Calu3 (cell line): ENCODE measurements around the gene UCN3. TPM values are rescaled to one million over a fixed set of nuclear protein-coding genes. Genes with fewer than 3 reads are reported as not detected.

ENCODE experiments used
- BruUV-seq: library from RNA; stranded (reverse); fragments of 400-500 nt; replicated peaks from 2 replicates; lab custom pipeline; 2021; lab: Mats Ljungman, UMichigan
- CTCF ChIA-PET: fragments of 300-600 bp; sonication (Branson Sonifier 250); formaldehyde crosslinking; loops from one replicate; lab custom pipeline; 2022; ENCODE audit warnings: antibody characterized with exemption; lab: Charles Lee
- DNase-seq: peaks from one replicate; pipeline ENCODE4 v3.0.0; 2022
- H3K27ac Mint-ChIP-seq: one replicate; pipeline ENCODE4 v1.8.0; 2022; ENCODE audit warnings: mixed read lengths; ENCODE audit not compliant: unreplicated experiment
- H3K27me3 Mint-ChIP-seq: one replicate; pipeline ENCODE4 v1.8.0; 2022; ENCODE audit warnings: mixed read lengths; ENCODE audit not compliant: unreplicated experiment
- H3K36me3 Mint-ChIP-seq: one replicate; pipeline ENCODE4 v1.8.0; 2022; ENCODE audit warnings: mild to moderate bottlenecking, moderate library complexity, mixed read lengths; ENCODE audit not compliant: insufficient read depth, unreplicated experiment
- H3K4me1 Mint-ChIP-seq: one replicate; pipeline ENCODE4 v1.8.0; 2022; ENCODE audit warnings: mild to moderate bottlenecking, low read depth, mixed read lengths; ENCODE audit not compliant: unreplicated experiment
- H3K4me3 Mint-ChIP-seq: one replicate; pipeline ENCODE4 v1.8.0; 2022; ENCODE audit warnings: mild to moderate bottlenecking, low read depth, moderate library complexity, mixed read lengths; ENCODE audit not compliant: unreplicated experiment
- H3K9me3 Mint-ChIP-seq: one replicate; pipeline ENCODE4 v1.8.0; 2022; ENCODE audit warnings: low read depth, mixed read lengths; ENCODE audit not compliant: unreplicated experiment
- CTCF ChIP-seq: fragments of 200-600 bp; IDR thresholded peaks from one replicate; pipeline ENCODE4 v1.8.0; 2022; ENCODE audit warnings: antibody characterized with exemption; ENCODE audit not compliant: unreplicated experiment
- intact Hi-C: fragments of 100-400 bp; cut with micrococcal nuclease; formaldehyde crosslinking; loops from one replicate; pipeline ENCODE4 v1.10.0; 2022; ENCODE audit not compliant: unreplicated experiment
- total RNA-seq: library from RNA; stranded (reverse); gene quantifications from 2 replicates; pipeline ENCODE4 v1.2.3, GENCODE V29; 2022

Gene UCN3
- total RNA-seq, 1 experiment from 2014 or later = not detected

- CTCF ChIA-PET = no interaction called here
- H3K9me3 Mint-ChIP-seq = no peaks in the 10 kb centered on the region
- no peak overlapping the region for H3K4me3 Mint-ChIP-seq
- no peak overlapping the region for H3K27ac Mint-ChIP-seq
- intact Hi-C loops = no loop called here
- peaks cover 38% of the 10 kb centered on the region for H3K27me3 Mint-ChIP-seq
- no peaks in the 10 kb centered on the region for H3K36me3 Mint-ChIP-seq
- no peaks in the 10 kb centered on the region for H3K4me1 Mint-ChIP-seq
- no TSS peak for BruUV-seq
- no peak for TF ChIP-seq CTCF
- no peak for DNase-seq
These were observed 26.8 kb upstream of the UCN3 start for GRCh38 chr10:5338010-5338409.

- peaks cover 14% of the 10 kb centered on the region for H3K4me1 Mint-ChIP-seq
- peaks cover 8% of the 10 kb centered on the region for H3K27me3 Mint-ChIP-seq
- H3K4me3 Mint-ChIP-seq = no peak overlapping the region
- no peak overlapping the region for H3K27ac Mint-ChIP-seq
- CTCF ChIA-PET = no interaction called here
- intact Hi-C loops = no loop called here
- peaks cover 6% of the 10 kb centered on the region for H3K36me3 Mint-ChIP-seq
- TF ChIP-seq CTCF = no peak
- DNase-seq = no peak
- no TSS peak for BruUV-seq
- peaks cover 3% of the 10 kb centered on the region for H3K9me3 Mint-ChIP-seq
These were observed 21.7 kb upstream of the UCN3 start for GRCh38 chr10:5343092-5343491.

GRCh38 chr10:5343561-5343960, 21.2 kb upstream of the UCN3 start:
- Mint-ChIP-seq H3K36me3 (peaks cover 6% of the 10 kb centered on the region), H3K9me3 (peaks cover 3% of the 10 kb centered on the region), H3K27me3 (peaks cover 3% of the 10 kb centered on the region), H3K27ac (no peak overlapping the region), H3K4me3 (no peak overlapping the region), H3K4me1 (peaks cover 14% of the 10 kb centered on the region)
- TF ChIP-seq CTCF = no peak
- no peak for DNase-seq
- intact Hi-C loops = no loop called here
- BruUV-seq = no TSS peak
- CTCF ChIA-PET = no interaction called here

GRCh38 chr10:5343979-5344378, 20.8 kb upstream of the UCN3 start:
- no TSS peak for BruUV-seq
- no peak for TF ChIP-seq CTCF
- Mint-ChIP-seq H3K4me3 (no peak overlapping the region), H3K27me3 (no peaks in the 10 kb centered on the region), H3K9me3 (peaks cover 3% of the 10 kb centered on the region), H3K4me1 (peaks cover 14% of the 10 kb centered on the region), H3K27ac (no peak overlapping the region), H3K36me3 (peaks cover 6% of the 10 kb centered on the region)
- DNase-seq = no peak
- intact Hi-C loops = no loop called here
- CTCF ChIA-PET = no interaction called here
